DOHH2 (cell line): ENCODE data around the gene SUPT6H.

ENCODE experiments used
- H3F3A ChIP-seq: fragments of 200-600 bp; sonication (generic), shearing (Covaris generic); 2 replicates; pipeline ENCODE4 v1.6.0; 2016; ENCODE audit warnings: antibody characterized with exemption, mild to moderate bottlenecking; ENCODE audit not compliant: control insufficient read depth, insufficient read depth
- H3K27ac ChIP-seq: fragments of 200-600 bp; sonication (generic); 2 replicates; pipeline ENCODE4 v1.5.1; 2014; ENCODE audit warnings: low read depth, mild to moderate bottlenecking, low read length, moderate library complexity
- H3K27me3 ChIP-seq: fragments of 200-600 bp; sonication (generic); 2 replicates; pipeline ENCODE4 v1.6.1; 2014; ENCODE audit warnings: mild to moderate bottlenecking, low read length, mixed read lengths; ENCODE audit not compliant: control insufficient read depth
- H3K36me3 ChIP-seq: fragments of 200-600 bp; sonication (generic); 2 replicates; pipeline ENCODE4 v1.6.1; 2014; ENCODE audit warnings: mild to moderate bottlenecking, low read length, moderate library complexity, mixed read lengths; ENCODE audit not compliant: control insufficient read depth
- H3K4me1 ChIP-seq: fragments of 200-600 bp; sonication (generic); 2 replicates; pipeline ENCODE4 v1.6.1; 2014; ENCODE audit warnings: mild to moderate bottlenecking, low read length, mixed read lengths; ENCODE audit not compliant: control insufficient read depth
- H3K4me2 ChIP-seq: fragments of 200-600 bp; sonication (generic); 2 replicates; pipeline ENCODE4 v1.6.0; 2014; ENCODE audit warnings: mild to moderate bottlenecking, low read length, moderate library complexity
- H3K4me3 ChIP-seq: fragments of 200-600 bp; sonication (generic); 2 replicates; pipeline ENCODE4 v1.5.1; 2014; ENCODE audit warnings: mild to moderate bottlenecking, low read length, mixed read lengths
- H3K79me2 ChIP-seq: fragments of 200-600 bp; sonication (generic); 2 replicates; pipeline ENCODE4 v1.6.1; 2014; ENCODE audit warnings: mild to moderate bottlenecking, low read length, mixed read lengths; ENCODE audit not compliant: control insufficient read depth
- H3K9me2 ChIP-seq: fragments of 200-600 bp; sonication (generic); replicated peaks from 2 replicates; pipeline ENCODE4 v1.6.1; 2014; ENCODE audit warnings: mild to moderate bottlenecking, low read length, mixed read lengths; ENCODE audit not compliant: control insufficient read depth
- H3K9me3 ChIP-seq: fragments of 200-600 bp; sonication (generic); 2 replicates; pipeline ENCODE4 v1.6.1; 2014; ENCODE audit warnings: antibody characterized with exemption, low read length, mixed read lengths; ENCODE audit not compliant: control insufficient read depth, insufficient read depth
- H4K20me1 ChIP-seq: fragments of 200-600 bp; sonication (generic); 2 replicates; pipeline ENCODE4 v1.6.0; 2014; ENCODE audit warnings: low read depth, mild to moderate bottlenecking, antibody characterized with exemption, low read length, moderate library complexity; ENCODE audit not compliant: control insufficient read depth, insufficient read depth
- EZH2phosphoT487 ChIP-seq: fragments of 200-600 bp; sonication (generic); IDR thresholded peaks from 2 replicates; pipeline ENCODE4 v1.6.1; 2017; ENCODE audit warnings: borderline replicate concordance, mild to moderate bottlenecking, antibody characterized with exemption, low read length, moderate library complexity, mixed read lengths
- TF ChIP-seq, protein P1 (sequence below): fragments of 200-600 bp; sonication (generic); IDR thresholded peaks from one replicate; pipeline ENCODE4 v1.5.1; 2014; ENCODE audit warnings: antibody characterized with exemption, mild to moderate bottlenecking, low read depth, low read length; ENCODE audit not compliant: poor library complexity, severe bottlenecking

SUPT6H gene

DNA sequence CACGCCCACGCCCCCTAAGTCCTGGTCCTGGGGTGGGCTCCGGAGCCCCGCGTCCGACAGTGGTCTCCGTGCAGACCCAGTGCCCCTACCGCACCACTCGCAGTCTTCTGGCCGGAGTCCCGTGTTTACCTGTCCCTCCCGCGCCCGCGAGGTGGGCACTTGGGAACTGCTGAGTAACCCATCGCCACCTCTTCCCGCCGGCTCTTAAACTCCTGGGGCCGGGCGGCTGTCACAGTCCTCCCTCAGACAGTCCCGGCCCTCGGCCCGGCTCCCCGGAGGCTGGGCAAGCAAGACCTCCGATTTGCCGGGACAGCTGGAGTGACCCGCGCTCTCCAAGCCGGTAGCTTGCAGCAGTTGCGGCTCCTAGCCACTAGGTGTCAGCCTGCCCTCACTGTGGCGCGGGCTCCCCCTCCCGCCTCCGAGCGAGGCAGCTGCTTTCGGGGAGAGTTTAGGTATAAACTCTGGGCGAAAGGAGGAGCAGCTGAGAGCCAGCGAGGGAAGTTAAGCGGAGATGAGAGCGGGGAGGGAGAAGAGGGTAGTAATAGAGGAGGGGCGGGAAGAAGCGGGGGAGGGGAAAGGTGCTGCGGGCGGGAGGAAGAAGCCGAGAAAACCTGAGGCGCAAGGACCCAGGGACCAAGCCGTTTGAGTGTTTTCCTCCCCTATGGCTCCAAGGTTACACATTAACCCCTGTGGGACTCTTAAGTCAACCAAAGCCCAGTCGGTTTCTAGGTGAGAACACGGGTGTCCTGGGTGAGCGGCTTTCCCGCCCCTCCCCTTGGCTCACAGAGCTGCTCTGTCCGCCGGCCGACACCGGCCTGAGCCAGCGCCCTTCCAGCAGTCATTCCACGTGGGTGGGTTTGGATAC lies 64.9 kb downstream of the SUPT6H start:
- Histone ChIP-seq H3K79me2 (peaks cover 32% of the 10 kb centered on the region), H3K9me3 (no peaks in the 10 kb centered on the region), H3K27me3 (no peaks in the 10 kb centered on the region), H3K4me2 (peak overlapping the region; percentile 100), H3K27ac (peak overlapping the region; percentile 95), H3K4me3 (peak overlapping the region; percentile 94), H3F3A (peaks cover 52% of the 10 kb centered on the region), H4K20me1 (peaks cover 12% of the 10 kb centered on the region), H3K9me2 (no peaks in the 10 kb centered on the region), H3K4me1 (peaks cover 63% of the 10 kb centered on the region), H3K36me3 (peaks cover 40% of the 10 kb centered on the region)
- TF ChIP-seq EZH2phosphoT487: no peak
- TF ChIP-seq, protein P1, sequence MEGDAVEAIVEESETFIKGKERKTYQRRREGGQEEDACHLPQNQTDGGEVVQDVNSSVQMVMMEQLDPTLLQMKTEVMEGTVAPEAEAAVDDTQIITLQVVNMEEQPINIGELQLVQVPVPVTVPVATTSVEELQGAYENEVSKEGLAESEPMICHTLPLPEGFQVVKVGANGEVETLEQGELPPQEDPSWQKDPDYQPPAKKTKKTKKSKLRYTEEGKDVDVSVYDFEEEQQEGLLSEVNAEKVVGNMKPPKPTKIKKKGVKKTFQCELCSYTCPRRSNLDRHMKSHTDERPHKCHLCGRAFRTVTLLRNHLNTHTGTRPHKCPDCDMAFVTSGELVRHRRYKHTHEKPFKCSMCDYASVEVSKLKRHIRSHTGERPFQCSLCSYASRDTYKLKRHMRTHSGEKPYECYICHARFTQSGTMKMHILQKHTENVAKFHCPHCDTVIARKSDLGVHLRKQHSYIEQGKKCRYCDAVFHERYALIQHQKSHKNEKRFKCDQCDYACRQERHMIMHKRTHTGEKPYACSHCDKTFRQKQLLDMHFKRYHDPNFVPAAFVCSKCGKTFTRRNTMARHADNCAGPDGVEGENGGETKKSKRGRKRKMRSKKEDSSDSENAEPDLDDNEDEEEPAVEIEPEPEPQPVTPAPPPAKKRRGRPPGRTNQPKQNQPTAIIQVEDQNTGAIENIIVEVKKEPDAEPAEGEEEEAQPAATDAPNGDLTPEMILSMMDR: peak; percentile 99

DNA sequence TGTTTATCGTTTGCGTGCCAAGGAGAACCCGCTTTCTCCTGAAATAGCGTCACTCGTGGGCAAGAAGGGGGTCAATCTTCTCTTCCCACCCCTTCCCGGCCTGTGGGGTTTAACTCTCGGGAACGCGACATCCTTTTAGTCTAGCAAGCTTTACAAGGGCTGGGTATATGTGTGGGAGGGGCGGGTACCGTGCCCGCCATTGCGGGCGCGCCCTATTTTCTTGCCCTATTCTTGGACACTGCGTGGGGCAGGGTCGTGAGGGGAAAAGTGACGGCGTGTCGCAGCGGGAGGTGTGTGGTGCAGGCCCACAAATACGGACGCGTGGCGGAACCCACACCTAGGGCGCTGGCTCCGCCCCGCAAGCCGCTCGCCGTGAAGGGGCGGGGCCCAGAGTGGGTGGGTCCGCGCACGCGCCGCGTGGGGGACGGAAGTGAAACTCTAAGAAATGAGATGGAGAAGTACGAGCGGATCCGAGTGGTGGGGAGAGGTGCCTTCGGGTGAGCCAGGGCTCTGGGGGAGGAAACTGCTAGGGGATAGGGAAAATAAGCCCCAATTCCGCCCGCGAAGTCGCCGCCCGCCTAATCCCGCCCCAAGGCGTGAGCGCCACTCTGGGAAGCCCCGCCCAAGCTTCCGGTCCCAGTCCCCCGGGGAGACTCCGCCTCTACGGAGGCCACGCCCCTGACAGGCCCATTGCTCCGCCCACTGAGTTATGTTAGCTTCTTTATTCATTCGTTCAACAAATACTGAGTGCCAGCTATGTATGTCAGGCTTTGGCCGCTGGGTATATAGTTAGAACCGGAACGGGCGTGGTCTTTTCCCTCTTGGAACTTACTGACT lies 66.6 kb downstream of the SUPT6H start, which contains the start of gene NEK8:
Gene NEK8 (plus strand): TSS at position 425 of the 837 bp plus-strand sequence. CDS start 26 bp downstream, at position 451.
- Histone ChIP-seq H3F3A (peaks cover 34% of the 10 kb centered on the region), H3K4me3 (peak within 1 kb of the TSS; percentile 94), H3K9me3 (no peaks in the 10 kb centered on the region), H3K36me3 (peaks cover 23% of the 10 kb centered on the region), H4K20me1 (peaks cover 3% of the 10 kb centered on the region; the same call in 1 of the 2 replicates), H3K27ac (peak within 1 kb of the TSS; percentile 95), H3K27me3 (no peaks in the 10 kb centered on the region), H3K79me2 (peaks cover 17% of the 10 kb centered on the region), H3K4me1 (peaks cover 46% of the 10 kb centered on the region), H3K9me2 (no peaks in the 10 kb centered on the region), H3K4me2 (peak within 1 kb of the TSS; percentile 100)
- no peak for TF ChIP-seq EZH2phosphoT487
- TF ChIP-seq, protein P1: no peak

DNA sequence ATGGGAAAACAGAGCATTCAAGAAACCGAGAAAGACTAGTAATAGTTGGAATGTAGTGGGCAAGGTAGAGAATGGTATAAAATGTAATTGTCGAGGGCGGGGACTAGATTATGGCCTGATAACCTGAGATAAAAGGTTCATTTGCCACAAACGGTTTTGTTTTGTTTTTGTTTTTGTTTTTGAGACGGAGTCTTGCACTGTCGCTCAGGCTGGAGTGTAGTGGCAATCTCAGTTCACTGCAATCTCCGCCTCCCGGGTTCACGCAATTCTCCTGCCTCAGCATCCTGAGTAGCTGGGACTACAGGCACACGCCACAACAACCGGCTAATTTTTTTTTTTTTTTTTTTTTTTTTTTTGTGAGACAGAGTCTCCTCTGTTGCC lies 67.9 kb downstream of the SUPT6H start:
- TF ChIP-seq, protein P1: no peak
- TF ChIP-seq EZH2phosphoT487: no peak
- Histone ChIP-seq H3K36me3 (peaks cover 13% of the 10 kb centered on the region), H3F3A (peaks cover 21% of the 10 kb centered on the region), H3K27ac (no peak overlapping the region), H3K79me2 (peaks cover 17% of the 10 kb centered on the region), H3K4me2 (peak overlapping the region; percentile 100), H3K27me3 (no peaks in the 10 kb centered on the region), H3K9me3 (no peaks in the 10 kb centered on the region), H3K4me3 (peak overlapping the region; percentile 94), H3K9me2 (no peaks in the 10 kb centered on the region), H3K4me1 (peaks cover 35% of the 10 kb centered on the region), H4K20me1 (no peaks in the 10 kb centered on the region)
